Panc1 (cell line): ENCODE results near the gene AGAP1. TPM values are rescaled to one million over a fixed set of nuclear protein-coding genes. Genes with fewer than 3 reads are reported as not detected.

Experiments
- ATAC-seq: fragments of 200-7000 bp; cut with Tn5 transposase; 2 replicates; pipeline ENCODE4 v1.9.1; 2020; ENCODE audit warnings: mild to moderate bottlenecking, moderate library complexity
- BruUV-seq: library from RNA; stranded (reverse); fragments of 400-500 nt; replicated peaks from 2 replicates; lab custom pipeline; 2021; lab: Mats Ljungman, UMichigan
- CTCF ChIA-PET: fragments of 300-600 bp; sonication (Branson Sonifier 250); formaldehyde crosslinking; loops from one replicate; lab custom pipeline; 2022; ENCODE audit warnings: antibody characterized with exemption; lab: Charles Lee
- POLR2A ChIA-PET: fragments of 300-600 bp; sonication (Branson Sonifier 250); formaldehyde crosslinking; loops from one replicate; lab custom pipeline; 2022; ENCODE audit warnings: antibody characterized with exemption; lab: Charles Lee
- DNase-seq: peaks from one replicate; pipeline ENCODE4 v3.0.0-alpha.2; 2010; ENCODE audit warnings: low read depth, low spot score
- H3K27ac ChIP-seq: 2 replicates; pipeline ENCODE4 v1.5.1; 2011; ENCODE audit warnings: mild to moderate bottlenecking, low read length, inconsistent platforms
- H3K27me3 ChIP-seq: fragments of 200-500 bp; sonication (Bioruptor generic); 2 replicates; pipeline ENCODE4 v1.6.0; 2014; ENCODE audit warnings: low read length, inconsistent platforms; ENCODE audit not compliant: control insufficient read depth, insufficient read depth
- H3K36me3 ChIP-seq: fragments of 200-500 bp; sonication (Bioruptor generic); 2 replicates; pipeline ENCODE4 v1.5.1; 2014; ENCODE audit warnings: inconsistent platforms, mild to moderate bottlenecking, low read length, moderate library complexity; ENCODE audit not compliant: control insufficient read depth, insufficient read depth
- H3K4me1 ChIP-seq: 2 replicates; pipeline ENCODE4 v1.5.1; 2011; ENCODE audit warnings: inconsistent platforms, mild to moderate bottlenecking, low read length, moderate library complexity; ENCODE audit not compliant: control insufficient read depth, insufficient read depth
- H3K4me3 ChIP-seq, 2 experiments: 2 replicates each; pipeline ENCODE4 v1.5.1; 2011 to 2012; ENCODE audit warnings: low read depth in 2 of 2, low read length in 2 of 2, mild to moderate bottlenecking in 2 of 2, inconsistent platforms in 1 of 2, moderate library complexity in 1 of 2
- H3K9me3 ChIP-seq: fragments of 200-500 bp; sonication (Bioruptor generic); 2 replicates; pipeline ENCODE4 v1.5.1; 2014; ENCODE audit warnings: low read depth, mild to moderate bottlenecking, inconsistent platforms, low read length, moderate library complexity; ENCODE audit not compliant: control insufficient read depth, insufficient read depth
- POLR2AphosphoS5 ChIP-seq: IDR thresholded peaks from 2 replicates; pipeline ENCODE4 v1.6.1; 2012; ENCODE audit warnings: mild to moderate bottlenecking, low read depth, low read length, moderate library complexity
- SIN3A ChIP-seq: IDR thresholded peaks from 2 replicates; pipeline ENCODE4 v1.6.1; 2012; ENCODE audit warnings: low read depth, mild to moderate bottlenecking, low read length, moderate library complexity, borderline replicate concordance; ENCODE audit not compliant: insufficient read depth
- TCF7L2 ChIP-seq: IDR thresholded peaks from 2 replicates; pipeline ENCODE4 v1.6.1; 2011; ENCODE audit warnings: mild to moderate bottlenecking, low read depth, low read length, inconsistent platforms
- in situ Hi-C: cut with HindIII; loops from 2 replicates; pipeline ENCODE4 v1.10.0; 2016; ENCODE audit warnings: low sequenced_read_pairs, low pct_unique_long_range_greater_than_20kb
- intact Hi-C: fragments of 100-400 bp; cut with micrococcal nuclease; formaldehyde crosslinking; loops from one replicate; pipeline ENCODE4 v1.10.0; 2022; ENCODE audit not compliant: unreplicated experiment
- total RNA-seq: library from RNA; stranded (reverse); gene quantifications from one replicate; pipeline ENCODE4 v1.2.1, GENCODE V29; 2021; ENCODE audit not compliant: unreplicated experiment
- TF ChIP-seq, protein P1 (sequence below), 2 experiments: IDR thresholded peaks; 2 replicates each; pipeline ENCODE4 v1.6.1; 2011 to 2012; ENCODE audit warnings: low read depth in 2 of 2, control low read depth in 1 of 2, low read length in 1 of 2, mild to moderate bottlenecking in 1 of 2, moderate library complexity in 1 of 2; ENCODE audit not compliant: insufficient read depth in 1 of 2
- TF ChIP-seq, protein P2 (sequence below): fragments of 450-650 bp; IDR thresholded peaks from 2 replicates; pipeline ENCODE4 v1.5.1; 2017; ENCODE audit warnings: mild to moderate bottlenecking

AGAP1 gene
- total RNA-seq, 1 experiment from 2014 or later = 38.9 TPM

DNA sequence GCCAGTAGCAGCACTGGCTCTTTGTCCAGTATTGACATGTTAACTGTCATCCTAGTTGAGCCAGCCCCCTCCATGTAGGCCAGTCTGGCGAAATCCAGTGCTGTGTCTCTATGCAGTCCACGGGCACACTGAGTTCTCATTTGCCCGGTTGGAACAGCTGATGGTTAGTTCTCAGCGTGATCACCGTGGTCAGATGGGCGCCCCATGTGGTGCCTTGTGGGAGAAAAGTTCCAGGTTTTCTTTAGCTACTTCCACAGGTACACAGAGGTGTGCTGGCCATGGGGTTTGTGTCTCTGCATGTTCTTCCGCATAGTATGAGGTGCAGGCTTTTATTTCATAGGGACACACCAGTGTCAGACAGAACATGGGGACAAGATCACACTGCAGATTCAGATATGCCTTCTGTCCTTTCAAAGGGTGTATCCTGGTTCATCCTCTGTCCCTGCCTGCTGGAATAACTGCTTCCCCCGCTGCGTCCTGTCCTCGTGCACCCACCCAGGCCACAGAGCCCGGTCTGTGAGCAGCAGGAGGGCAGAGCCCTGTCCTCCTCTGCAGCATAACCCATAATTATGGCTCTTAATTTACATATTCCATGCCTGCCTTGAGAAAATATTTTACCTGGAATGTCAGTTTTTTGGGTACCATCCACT is 340.3 kb downstream of the AGAP1 start:
- intact Hi-C loops (no loop called here), in situ Hi-C loops (no loop called here)
- Histone ChIP-seq H3K36me3 (no peaks in the 10 kb centered on the region), H3K9me3 (no peaks in the 10 kb centered on the region), H3K27ac (no peak overlapping the region), H3K4me1 (no peaks in the 10 kb centered on the region), H3K4me3 (no peak overlapping the region), H3K27me3 (no peaks in the 10 kb centered on the region)
- no peak for DNase-seq
- TF ChIP-seq POLR2AphosphoS5 = no peak
- TF ChIP-seq, protein P1, sequence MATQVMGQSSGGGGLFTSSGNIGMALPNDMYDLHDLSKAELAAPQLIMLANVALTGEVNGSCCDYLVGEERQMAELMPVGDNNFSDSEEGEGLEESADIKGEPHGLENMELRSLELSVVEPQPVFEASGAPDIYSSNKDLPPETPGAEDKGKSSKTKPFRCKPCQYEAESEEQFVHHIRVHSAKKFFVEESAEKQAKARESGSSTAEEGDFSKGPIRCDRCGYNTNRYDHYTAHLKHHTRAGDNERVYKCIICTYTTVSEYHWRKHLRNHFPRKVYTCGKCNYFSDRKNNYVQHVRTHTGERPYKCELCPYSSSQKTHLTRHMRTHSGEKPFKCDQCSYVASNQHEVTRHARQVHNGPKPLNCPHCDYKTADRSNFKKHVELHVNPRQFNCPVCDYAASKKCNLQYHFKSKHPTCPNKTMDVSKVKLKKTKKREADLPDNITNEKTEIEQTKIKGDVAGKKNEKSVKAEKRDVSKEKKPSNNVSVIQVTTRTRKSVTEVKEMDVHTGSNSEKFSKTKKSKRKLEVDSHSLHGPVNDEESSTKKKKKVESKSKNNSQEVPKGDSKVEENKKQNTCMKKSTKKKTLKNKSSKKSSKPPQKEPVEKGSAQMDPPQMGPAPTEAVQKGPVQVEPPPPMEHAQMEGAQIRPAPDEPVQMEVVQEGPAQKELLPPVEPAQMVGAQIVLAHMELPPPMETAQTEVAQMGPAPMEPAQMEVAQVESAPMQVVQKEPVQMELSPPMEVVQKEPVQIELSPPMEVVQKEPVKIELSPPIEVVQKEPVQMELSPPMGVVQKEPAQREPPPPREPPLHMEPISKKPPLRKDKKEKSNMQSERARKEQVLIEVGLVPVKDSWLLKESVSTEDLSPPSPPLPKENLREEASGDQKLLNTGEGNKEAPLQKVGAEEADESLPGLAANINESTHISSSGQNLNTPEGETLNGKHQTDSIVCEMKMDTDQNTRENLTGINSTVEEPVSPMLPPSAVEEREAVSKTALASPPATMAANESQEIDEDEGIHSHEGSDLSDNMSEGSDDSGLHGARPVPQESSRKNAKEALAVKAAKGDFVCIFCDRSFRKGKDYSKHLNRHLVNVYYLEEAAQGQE (IDR thresholded peaks at IDR 0.05; ENCODE audit: insufficient read depth in 1 of 2, low read depth in 2 of 2, low read length in 1 of 2) = no peak
- no peak for TF ChIP-seq SIN3A
- TF ChIP-seq TCF7L2 = no peak
- TF ChIP-seq, protein P2, sequence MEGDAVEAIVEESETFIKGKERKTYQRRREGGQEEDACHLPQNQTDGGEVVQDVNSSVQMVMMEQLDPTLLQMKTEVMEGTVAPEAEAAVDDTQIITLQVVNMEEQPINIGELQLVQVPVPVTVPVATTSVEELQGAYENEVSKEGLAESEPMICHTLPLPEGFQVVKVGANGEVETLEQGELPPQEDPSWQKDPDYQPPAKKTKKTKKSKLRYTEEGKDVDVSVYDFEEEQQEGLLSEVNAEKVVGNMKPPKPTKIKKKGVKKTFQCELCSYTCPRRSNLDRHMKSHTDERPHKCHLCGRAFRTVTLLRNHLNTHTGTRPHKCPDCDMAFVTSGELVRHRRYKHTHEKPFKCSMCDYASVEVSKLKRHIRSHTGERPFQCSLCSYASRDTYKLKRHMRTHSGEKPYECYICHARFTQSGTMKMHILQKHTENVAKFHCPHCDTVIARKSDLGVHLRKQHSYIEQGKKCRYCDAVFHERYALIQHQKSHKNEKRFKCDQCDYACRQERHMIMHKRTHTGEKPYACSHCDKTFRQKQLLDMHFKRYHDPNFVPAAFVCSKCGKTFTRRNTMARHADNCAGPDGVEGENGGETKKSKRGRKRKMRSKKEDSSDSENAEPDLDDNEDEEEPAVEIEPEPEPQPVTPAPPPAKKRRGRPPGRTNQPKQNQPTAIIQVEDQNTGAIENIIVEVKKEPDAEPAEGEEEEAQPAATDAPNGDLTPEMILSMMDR = no peak
- ChIA-PET POLR2A (no interaction called here), CTCF (no interaction called here)
- no TSS peak for BruUV-seq
- ATAC-seq = no peak

DNA sequence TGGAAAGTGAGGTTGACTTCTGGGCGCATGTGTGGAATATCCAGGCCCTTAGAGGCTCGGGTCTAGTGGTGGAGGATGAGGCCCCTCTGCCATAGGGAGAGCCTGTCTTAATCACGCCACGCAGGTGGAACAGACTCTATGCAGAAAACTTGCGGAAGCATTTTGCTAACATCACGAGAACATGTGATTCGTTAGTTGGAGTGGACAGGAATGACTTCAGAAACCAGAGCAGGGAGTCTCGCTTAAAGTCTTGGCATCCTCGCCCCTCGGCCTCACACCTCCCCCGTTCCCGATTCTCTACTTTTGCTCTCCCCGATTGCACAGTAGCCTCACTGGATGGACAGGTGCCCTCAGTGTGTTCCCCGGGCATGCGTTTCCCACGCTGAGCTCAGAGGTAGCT is 340.9 kb downstream of the AGAP1 start:
- no peak overlapping the region for H3K4me3 ChIP-seq
- in situ Hi-C loops = no loop called here
- BruUV-seq = no TSS peak
- no peaks in the 10 kb centered on the region for H3K4me1 ChIP-seq
- no peaks in the 10 kb centered on the region for H3K27me3 ChIP-seq
- no peaks in the 10 kb centered on the region for H3K9me3 ChIP-seq
- CTCF ChIA-PET = no interaction called here
- DNase-seq (no peak), ATAC-seq (no peak)
- POLR2A ChIA-PET = no interaction called here
- no peak for TF ChIP-seq POLR2AphosphoS5
- TF ChIP-seq, protein P2 = no peak
- TF ChIP-seq, protein P1 (IDR thresholded peaks at IDR 0.05; ENCODE audit: insufficient read depth in 1 of 2, low read depth in 2 of 2, low read length in 1 of 2) = no peak
- TF ChIP-seq SIN3A = no peak
- TF ChIP-seq TCF7L2 = no peak
- no peak overlapping the region for H3K27ac ChIP-seq
- intact Hi-C loops = no loop called here
- H3K36me3 ChIP-seq = no peaks in the 10 kb centered on the region
